ENCODE results near the gene WWC2. TPM values are rescaled to one million over a fixed set of nuclear protein-coding genes. Genes with fewer than 3 reads are reported as not detected.

Gene WWC2
- polyA plus RNA-seq, 1 experiment, result 32.0 TPM

DNA sequence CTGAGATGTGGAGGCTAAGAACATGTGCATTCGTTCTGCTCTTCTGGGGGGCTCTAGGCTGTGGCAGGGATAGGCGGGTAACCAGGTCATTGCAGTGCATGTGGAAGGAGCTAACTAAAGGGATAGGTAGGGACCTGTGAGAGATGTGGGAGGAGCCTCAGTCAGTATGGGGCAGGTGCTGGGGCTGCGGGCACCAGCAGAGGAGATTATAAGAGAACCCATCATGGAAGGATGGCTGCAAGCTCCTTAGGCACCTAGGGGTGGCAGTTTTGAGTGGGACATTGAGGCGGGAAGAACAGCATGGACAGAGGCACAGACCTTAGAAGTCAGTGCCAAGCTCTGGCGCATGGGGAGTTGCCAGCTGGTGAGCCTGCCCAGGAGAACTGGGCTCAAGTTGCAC lies 213.8 kb downstream of the WWC2 start:
- Histone ChIP-seq H3K36me3 (ENCODE audit: control insufficient read depth, insufficient read depth, low read length) (peaks cover 13% of the 10 kb centered on the region), H3K27me3 (ENCODE audit: control insufficient read depth, insufficient read depth, low read length) (no peaks in the 10 kb centered on the region), H3K4me3 (ENCODE audit: low read depth, low read length) (no peak overlapping the region)
- CTCF ChIA-PET, result interaction anchor here (2.3 kb wide), 1 partner anchor 11 kb away, joined by 4 read pairs; no protein-coding TSS in a partner anchor
- POLR2A ChIA-PET, result no interaction called here
- no peak for DNase-seq (ENCODE audit: low read depth)
- TF ChIP-seq, protein P1, sequence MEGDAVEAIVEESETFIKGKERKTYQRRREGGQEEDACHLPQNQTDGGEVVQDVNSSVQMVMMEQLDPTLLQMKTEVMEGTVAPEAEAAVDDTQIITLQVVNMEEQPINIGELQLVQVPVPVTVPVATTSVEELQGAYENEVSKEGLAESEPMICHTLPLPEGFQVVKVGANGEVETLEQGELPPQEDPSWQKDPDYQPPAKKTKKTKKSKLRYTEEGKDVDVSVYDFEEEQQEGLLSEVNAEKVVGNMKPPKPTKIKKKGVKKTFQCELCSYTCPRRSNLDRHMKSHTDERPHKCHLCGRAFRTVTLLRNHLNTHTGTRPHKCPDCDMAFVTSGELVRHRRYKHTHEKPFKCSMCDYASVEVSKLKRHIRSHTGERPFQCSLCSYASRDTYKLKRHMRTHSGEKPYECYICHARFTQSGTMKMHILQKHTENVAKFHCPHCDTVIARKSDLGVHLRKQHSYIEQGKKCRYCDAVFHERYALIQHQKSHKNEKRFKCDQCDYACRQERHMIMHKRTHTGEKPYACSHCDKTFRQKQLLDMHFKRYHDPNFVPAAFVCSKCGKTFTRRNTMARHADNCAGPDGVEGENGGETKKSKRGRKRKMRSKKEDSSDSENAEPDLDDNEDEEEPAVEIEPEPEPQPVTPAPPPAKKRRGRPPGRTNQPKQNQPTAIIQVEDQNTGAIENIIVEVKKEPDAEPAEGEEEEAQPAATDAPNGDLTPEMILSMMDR (IDR thresholded peaks at IDR 0.05; ENCODE audit: insufficient read depth, low read depth, low read length), result no peak

DNA sequence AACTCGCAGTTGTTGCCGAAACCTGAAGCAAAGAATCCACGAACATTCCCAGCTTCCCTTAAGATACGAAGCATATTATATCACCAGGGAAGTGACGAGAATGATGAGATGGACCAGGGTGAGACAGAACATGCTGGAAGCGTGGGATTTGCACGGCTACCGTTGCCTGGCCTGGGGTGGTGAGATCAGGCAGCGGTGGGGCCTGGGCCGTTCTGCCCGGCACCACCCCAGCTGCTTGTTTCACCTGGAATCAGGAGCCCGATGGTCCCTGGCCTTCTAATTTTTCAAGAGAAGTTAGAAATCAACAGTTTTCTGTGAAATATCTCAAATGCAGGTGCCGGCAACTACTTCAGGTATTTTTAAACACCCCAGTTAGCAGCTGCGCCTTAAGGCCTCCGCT lies 215.3 kb downstream of the WWC2 start:
- no peak for DNase-seq (ENCODE audit: low read depth)
- TF ChIP-seq, protein P1 (IDR thresholded peaks at IDR 0.05; ENCODE audit: insufficient read depth, low read depth, low read length), result no peak
- POLR2A ChIA-PET, result no interaction called here
- H3K4me3 ChIP-seq (ENCODE audit: low read depth, low read length), result no peak overlapping the region
- CTCF ChIA-PET, result no interaction called here
- H3K36me3 ChIP-seq (ENCODE audit: control insufficient read depth, insufficient read depth, low read length), result peaks cover 13% of the 10 kb centered on the region
- no peaks in the 10 kb centered on the region for H3K27me3 ChIP-seq (ENCODE audit: control insufficient read depth, insufficient read depth, low read length)

DNA sequence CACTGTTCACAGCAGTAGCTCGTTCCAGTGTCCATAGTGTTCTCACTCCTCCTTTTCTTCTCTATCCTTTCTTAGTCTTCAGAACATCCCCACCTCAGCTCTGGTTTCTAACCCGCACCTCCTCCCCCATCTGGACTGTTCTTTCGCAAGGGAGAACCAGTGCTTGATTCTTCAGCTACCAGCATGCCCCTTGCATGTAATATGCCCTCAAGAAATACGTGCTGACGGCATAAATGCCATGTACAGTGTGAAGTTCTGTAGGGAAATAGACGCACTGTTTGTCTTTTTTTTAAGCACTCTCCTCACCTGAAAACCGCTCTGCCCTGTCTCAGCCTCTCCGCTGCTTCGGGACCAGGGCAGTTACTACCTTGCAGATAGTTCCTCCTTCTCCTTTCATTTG lies 215.7 kb downstream of the WWC2 start:
- Histone ChIP-seq H3K27me3 (ENCODE audit: control insufficient read depth, insufficient read depth, low read length) (no peaks in the 10 kb centered on the region), H3K36me3 (ENCODE audit: control insufficient read depth, insufficient read depth, low read length) (peaks cover 13% of the 10 kb centered on the region), H3K4me3 (ENCODE audit: low read depth, low read length) (no peak overlapping the region)
- DNase-seq (ENCODE audit: low read depth), result no peak
- TF ChIP-seq, protein P1 (IDR thresholded peaks at IDR 0.05; ENCODE audit: insufficient read depth, low read depth, low read length), result no peak
- POLR2A ChIA-PET, result no interaction called here
- CTCF ChIA-PET, result no interaction called here

DNA sequence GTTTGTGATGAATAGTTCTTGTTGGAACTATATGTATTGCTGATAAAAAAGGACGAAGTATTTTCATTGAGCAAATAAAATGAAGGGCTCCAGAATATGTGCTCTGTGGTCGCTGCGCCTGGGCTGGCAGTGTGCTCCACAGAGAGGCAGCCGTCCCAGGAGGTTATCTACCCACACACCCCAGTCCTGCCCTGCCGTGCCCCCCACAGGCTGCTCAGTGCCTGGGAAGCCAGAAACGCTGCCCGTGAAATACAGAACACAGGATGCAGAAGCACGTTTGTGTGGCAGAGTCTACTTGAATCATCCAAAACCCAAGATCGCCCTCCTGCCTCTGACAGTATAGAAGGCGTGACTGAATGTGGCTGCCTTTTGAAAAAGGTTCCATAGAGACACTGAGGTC lies 219.6 kb downstream of the WWC2 start:
- CTCF ChIA-PET, result interaction anchor here (0.6 kb wide), 2 partner anchors 18 to 69 kb away, joined by 3 to 4 read pairs; no protein-coding TSS in a partner anchor
- POLR2A ChIA-PET, result no interaction called here
- H3K36me3 ChIP-seq (ENCODE audit: control insufficient read depth, insufficient read depth, low read length), result peaks cover 5% of the 10 kb centered on the region
- no peak for DNase-seq (ENCODE audit: low read depth)
- H3K27me3 ChIP-seq (ENCODE audit: control insufficient read depth, insufficient read depth, low read length), result no peaks in the 10 kb centered on the region
- TF ChIP-seq, protein P1 (IDR thresholded peaks at IDR 0.05; ENCODE audit: insufficient read depth, low read depth, low read length), result no peak
- no peak overlapping the region for H3K4me3 ChIP-seq (ENCODE audit: low read depth, low read length)

DNA sequence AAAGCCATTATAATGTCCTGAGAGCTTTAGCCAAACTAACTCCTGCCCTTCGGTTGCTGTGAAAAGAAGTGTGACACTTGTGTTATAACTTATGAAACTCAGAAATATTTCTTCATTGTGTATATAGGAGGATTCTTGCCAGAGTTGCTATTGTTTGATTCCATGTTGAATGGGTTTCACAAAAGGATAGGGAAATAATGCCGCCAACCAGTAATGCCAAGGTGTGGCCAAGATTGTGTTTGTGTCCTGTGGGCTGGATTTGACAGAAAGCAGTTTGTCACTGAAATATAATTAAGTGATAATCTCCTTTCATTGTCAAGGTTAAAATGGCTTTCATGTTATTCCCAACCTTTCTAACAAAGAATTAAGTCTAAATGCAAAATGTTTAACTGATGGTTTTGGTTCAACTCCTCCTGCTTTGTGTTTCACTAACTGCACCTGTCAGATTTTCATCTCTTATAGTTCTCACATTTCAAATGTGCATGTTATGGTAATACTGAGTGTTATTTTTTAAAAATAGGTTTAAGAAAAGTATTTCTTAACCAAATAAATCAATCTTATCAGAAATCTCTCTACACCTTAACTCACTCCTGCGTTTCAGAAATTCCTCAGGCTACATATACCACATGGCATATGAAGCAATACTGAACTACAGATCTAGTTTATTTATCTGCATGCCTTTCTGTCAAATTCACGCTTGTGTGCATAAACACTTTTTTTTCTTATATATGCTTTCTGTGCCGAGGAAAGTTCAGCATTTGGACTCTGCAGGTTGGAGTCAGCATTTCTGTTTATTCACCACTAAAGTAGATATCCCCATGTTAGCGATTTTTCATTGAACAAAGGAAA lies 221.4 kb downstream of the WWC2 start, which contains the start of gene CLDN22:
Gene CLDN22 (minus strand): TSS at position 66 of the 849 bp plus-strand sequence. CDS start 58 bp downstream, at position 8.
- Histone ChIP-seq H3K36me3 (ENCODE audit: control insufficient read depth, insufficient read depth, low read length) (no peaks in the 10 kb centered on the region), H3K4me3 (ENCODE audit: low read depth, low read length) (no peak within 1 kb of the TSS), H3K27me3 (ENCODE audit: control insufficient read depth, insufficient read depth, low read length) (no peaks in the 10 kb centered on the region)
- TF ChIP-seq, protein P1 (IDR thresholded peaks at IDR 0.05; ENCODE audit: insufficient read depth, low read depth, low read length), result no peak
- DNase-seq (ENCODE audit: low read depth), result no peak
- ChIA-PET POLR2A (no interaction called here), CTCF (no interaction called here)

All from BJ (cell line).